HFFc6 (cell line): ENCODE measurements around the gene NCS1. TPM values are rescaled to one million over a fixed set of nuclear protein-coding genes. Genes with fewer than 3 reads are reported as not detected.

Source experiments
- DNase-seq: peaks from one replicate; pipeline ENCODE4 v3.0.0-alpha.2; 2018
- H3K27ac Mint-ChIP-seq: 2 replicates; pipeline ENCODE4 v1.8.0; 2020; ENCODE audit warnings: mild to moderate bottlenecking, mixed read lengths
- H3K27me3 Mint-ChIP-seq: 2 replicates; pipeline ENCODE4 v1.8.0; 2021; ENCODE audit warnings: mild to moderate bottlenecking, moderate library complexity, mixed read lengths; ENCODE audit not compliant: insufficient read depth
- H3K36me3 Mint-ChIP-seq: 2 replicates; pipeline ENCODE4 v1.8.0; 2021; ENCODE audit warnings: low read depth, mixed read lengths
- H3K4me1 Mint-ChIP-seq: 2 replicates; pipeline ENCODE4 v1.8.0; 2020; ENCODE audit warnings: low read depth, mixed read lengths
- H3K4me3 Mint-ChIP-seq: 2 replicates; pipeline ENCODE4 v1.8.0; 2020; ENCODE audit warnings: mild to moderate bottlenecking, moderate library complexity, mixed read lengths
- H3K9me3 Mint-ChIP-seq: 2 replicates; pipeline ENCODE4 v1.8.0; 2020; ENCODE audit warnings: mild to moderate bottlenecking, mixed read lengths
- total RNA-seq, 6 experiments: library from RNA; stranded (reverse); fragmentation: NEBNext Ultra II Directional; extraction: Animal tissue kit (Norgen Biotek cat#: 25700); gene quantifications; 2 replicates in 1 of 6; 3 replicates in 5 of 6; pipeline ENCODE4 v1.2.3, GENCODE V29; 2021
- TF ChIP-seq, protein P1 (sequence below): fragments of 200-600 bp; sonication (generic); IDR thresholded peaks from 2 replicates; pipeline ENCODE4 v1.5.0; 2021; ENCODE audit warnings: antibody characterized with exemption, mild to moderate bottlenecking

Gene NCS1
- total RNA-seq, 6 experiments from 2014 or later, result 96.5 to 108 (median 104) TPM

DNA sequence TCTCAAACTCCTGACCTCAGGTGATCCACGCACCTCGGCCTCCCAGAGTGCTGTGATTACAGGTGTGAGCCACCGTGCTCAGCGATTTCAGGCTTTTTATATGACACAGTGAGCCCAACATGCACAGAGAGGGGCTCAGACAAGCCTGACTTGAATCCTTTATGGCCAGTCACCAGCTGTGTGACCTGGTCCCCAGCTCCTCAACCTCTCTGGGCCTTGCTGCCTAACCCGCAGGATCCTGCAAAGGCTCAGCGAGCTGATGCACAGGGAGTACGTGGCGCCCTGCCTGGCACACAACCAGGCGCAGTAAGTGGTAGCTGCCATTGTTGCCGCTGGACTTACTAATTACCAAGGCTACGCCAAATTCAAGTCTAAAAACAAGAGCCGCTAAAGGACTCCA is 16.6 kb upstream of the NCS1 start:
- TF ChIP-seq, protein P1, sequence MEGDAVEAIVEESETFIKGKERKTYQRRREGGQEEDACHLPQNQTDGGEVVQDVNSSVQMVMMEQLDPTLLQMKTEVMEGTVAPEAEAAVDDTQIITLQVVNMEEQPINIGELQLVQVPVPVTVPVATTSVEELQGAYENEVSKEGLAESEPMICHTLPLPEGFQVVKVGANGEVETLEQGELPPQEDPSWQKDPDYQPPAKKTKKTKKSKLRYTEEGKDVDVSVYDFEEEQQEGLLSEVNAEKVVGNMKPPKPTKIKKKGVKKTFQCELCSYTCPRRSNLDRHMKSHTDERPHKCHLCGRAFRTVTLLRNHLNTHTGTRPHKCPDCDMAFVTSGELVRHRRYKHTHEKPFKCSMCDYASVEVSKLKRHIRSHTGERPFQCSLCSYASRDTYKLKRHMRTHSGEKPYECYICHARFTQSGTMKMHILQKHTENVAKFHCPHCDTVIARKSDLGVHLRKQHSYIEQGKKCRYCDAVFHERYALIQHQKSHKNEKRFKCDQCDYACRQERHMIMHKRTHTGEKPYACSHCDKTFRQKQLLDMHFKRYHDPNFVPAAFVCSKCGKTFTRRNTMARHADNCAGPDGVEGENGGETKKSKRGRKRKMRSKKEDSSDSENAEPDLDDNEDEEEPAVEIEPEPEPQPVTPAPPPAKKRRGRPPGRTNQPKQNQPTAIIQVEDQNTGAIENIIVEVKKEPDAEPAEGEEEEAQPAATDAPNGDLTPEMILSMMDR, result no peak
- Mint-ChIP-seq H3K27ac (no peak overlapping the region), H3K9me3 (no peaks in the 10 kb centered on the region), H3K4me3 (no peak overlapping the region), H3K27me3 (peaks cover 2% of the 10 kb centered on the region), H3K4me1 (peaks cover 6% of the 10 kb centered on the region), H3K36me3 (no peaks in the 10 kb centered on the region)
- DNase-seq, result no peak

DNA sequence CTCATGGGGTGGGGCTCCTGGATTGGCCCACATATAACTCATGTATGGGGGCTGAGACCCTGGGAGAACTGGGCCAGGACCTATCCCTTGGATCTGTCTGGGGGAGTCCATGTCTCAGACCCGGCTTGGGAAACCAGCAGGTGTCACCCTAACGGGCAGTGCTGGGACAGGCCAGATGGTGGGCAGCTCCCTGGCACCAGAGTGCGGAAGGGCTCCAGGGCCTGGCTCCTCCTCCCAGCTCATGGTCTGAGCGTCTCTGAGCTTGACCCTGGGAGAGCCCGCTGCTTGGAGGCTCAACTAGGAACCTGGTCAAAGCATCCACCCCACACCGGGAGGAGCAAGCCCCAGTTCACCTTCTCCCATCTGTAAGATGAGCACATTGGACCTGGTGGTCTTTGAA is 15.5 kb upstream of the NCS1 start:
- TF ChIP-seq, protein P1, result peak; percentile 35; the same call in 1 of the 2 replicates
- no peaks in the 10 kb centered on the region for H3K9me3 Mint-ChIP-seq
- no peak overlapping the region for H3K27ac Mint-ChIP-seq

DNA sequence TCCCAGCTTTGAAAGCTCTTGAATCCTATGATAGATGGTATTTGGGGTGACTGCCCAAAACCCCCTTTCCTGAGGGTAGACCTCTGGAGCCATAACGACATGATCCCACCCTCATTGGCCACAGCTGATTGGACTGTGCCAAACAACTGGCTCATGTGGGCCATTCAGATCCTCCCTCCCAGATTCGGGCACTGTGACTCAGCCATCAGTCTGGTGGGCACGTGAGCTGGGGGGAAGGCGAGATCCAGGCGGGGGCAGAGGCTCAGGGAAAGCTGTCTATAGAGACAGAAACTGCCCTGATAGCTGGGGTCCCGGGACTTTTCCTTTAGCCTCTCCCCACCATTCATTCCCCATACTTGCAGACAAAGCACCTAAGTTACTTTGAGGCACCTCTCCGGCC is 15.1 kb upstream of the NCS1 start:
- H3K27ac Mint-ChIP-seq, result no peak overlapping the region
- H3K9me3 Mint-ChIP-seq, result no peaks in the 10 kb centered on the region
- H3K27me3 Mint-ChIP-seq, result peaks cover 2% of the 10 kb centered on the region
- TF ChIP-seq, protein P1, result no peak
- DNase-seq, result no peak
- no peaks in the 10 kb centered on the region for H3K36me3 Mint-ChIP-seq
- H3K4me1 Mint-ChIP-seq, result no peaks in the 10 kb centered on the region
- no peak overlapping the region for H3K4me3 Mint-ChIP-seq

More for the DNA sequence above, 15.5 kb upstream of the NCS1 start:
- Mint-ChIP-seq H3K36me3 (no peaks in the 10 kb centered on the region), H3K4me3 (no peak overlapping the region), H3K27me3 (peaks cover 2% of the 10 kb centered on the region), H3K4me1 (no peaks in the 10 kb centered on the region)
- no peak for DNase-seq

DNA sequence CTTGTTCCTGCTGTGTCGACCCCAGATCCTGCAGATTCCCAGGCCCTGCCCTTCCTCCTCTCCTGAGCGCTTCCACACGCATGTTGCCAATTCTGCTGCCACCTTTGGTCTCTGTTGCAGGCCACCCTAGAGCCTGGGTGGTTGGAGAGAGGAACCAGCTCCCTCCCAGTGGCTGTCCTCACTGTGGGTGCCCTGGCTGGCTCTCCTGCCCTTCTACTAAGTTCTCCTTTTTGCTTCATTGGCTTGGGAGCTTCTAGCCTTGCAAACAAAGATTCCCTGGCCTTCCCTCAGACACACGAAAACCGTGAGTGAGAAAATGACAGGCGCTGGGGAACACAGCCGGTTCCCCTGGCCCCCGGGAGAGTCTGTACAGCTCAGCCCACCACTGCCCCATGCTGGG is 14.2 kb upstream of the NCS1 start:
- H3K4me3 Mint-ChIP-seq, result no peak overlapping the region
- no peak for DNase-seq
- H3K4me1 Mint-ChIP-seq, result no peaks in the 10 kb centered on the region
- no peaks in the 10 kb centered on the region for H3K9me3 Mint-ChIP-seq
- H3K27ac Mint-ChIP-seq, result no peak overlapping the region
- peaks cover 2% of the 10 kb centered on the region; the same call in 1 of the 2 replicates for H3K27me3 Mint-ChIP-seq
- no peaks in the 10 kb centered on the region for H3K36me3 Mint-ChIP-seq
- TF ChIP-seq, protein P1, result no peak

DNA sequence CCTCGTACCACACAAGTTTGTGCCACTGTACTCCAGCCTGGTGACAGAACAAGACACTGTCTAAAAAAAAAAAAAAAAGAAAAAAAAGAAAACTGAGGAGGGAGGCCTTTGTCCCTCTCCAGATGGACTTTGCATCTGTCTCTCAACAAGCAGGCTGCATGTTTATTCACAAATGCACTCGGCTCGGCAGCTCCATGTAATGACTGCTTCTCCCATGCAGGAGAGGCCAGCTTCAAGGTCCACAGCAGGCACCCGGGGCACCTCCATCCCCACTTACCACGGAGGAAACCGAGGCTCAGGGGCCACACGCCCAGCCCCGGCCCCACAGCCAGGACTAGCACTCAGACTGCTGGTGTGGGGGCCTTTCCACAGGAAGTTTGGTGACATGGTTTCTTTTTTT is 13.1 kb upstream of the NCS1 start:
- no peaks in the 10 kb centered on the region for H3K4me1 Mint-ChIP-seq
- TF ChIP-seq, protein P1, result no peak
- no peak for DNase-seq
- no peaks in the 10 kb centered on the region for H3K9me3 Mint-ChIP-seq
- no peaks in the 10 kb centered on the region for H3K36me3 Mint-ChIP-seq
- peaks cover 2% of the 10 kb centered on the region; the same call in 1 of the 2 replicates for H3K27me3 Mint-ChIP-seq
- H3K4me3 Mint-ChIP-seq, result no peak overlapping the region
- no peak overlapping the region for H3K27ac Mint-ChIP-seq
